Mononuclear cell (primary cell): ENCODE results near the gene ZGLP1. TPM values are rescaled to one million over a fixed set of nuclear protein-coding genes. Genes with fewer than 3 reads are reported as not detected.
"Not testable (repeated sequence)": the region's sequence is repeated elsewhere in the genome, so short reads cannot be mapped to it uniquely, and the experiment has no call there.

Experiments
- H3K27me3 ChIP-seq: 2 replicates; pipeline ENCODE4 v1.6.0; 2011; ENCODE audit warnings: low read length, control low read depth; ENCODE audit not compliant: insufficient read depth
- H3K4me1 ChIP-seq: 2 replicates; pipeline ENCODE4 v1.5.1; 2011; ENCODE audit warnings: mild to moderate bottlenecking, low read length, control low read depth; ENCODE audit not compliant: insufficient read depth
- H3K4me3 ChIP-seq: 2 replicates; pipeline ENCODE4 v1.5.1; 2011; ENCODE audit warnings: mild to moderate bottlenecking, low read length, moderate library complexity
- H3K9me3 ChIP-seq: 2 replicates; pipeline ENCODE4 v1.5.1; 2011; ENCODE audit warnings: low read depth, mild to moderate bottlenecking, control low read depth, low read length
- total RNA-seq: library from RNA; depleted of rRNA; stranded (reverse); fragments of >200 nt; gene quantifications from one replicate; pipeline ENCODE4 v1.2.3, GENCODE V29; 2012

The ZGLP1 gene
- total RNA-seq, 1 donor = 1.6 TPM

DNA sequence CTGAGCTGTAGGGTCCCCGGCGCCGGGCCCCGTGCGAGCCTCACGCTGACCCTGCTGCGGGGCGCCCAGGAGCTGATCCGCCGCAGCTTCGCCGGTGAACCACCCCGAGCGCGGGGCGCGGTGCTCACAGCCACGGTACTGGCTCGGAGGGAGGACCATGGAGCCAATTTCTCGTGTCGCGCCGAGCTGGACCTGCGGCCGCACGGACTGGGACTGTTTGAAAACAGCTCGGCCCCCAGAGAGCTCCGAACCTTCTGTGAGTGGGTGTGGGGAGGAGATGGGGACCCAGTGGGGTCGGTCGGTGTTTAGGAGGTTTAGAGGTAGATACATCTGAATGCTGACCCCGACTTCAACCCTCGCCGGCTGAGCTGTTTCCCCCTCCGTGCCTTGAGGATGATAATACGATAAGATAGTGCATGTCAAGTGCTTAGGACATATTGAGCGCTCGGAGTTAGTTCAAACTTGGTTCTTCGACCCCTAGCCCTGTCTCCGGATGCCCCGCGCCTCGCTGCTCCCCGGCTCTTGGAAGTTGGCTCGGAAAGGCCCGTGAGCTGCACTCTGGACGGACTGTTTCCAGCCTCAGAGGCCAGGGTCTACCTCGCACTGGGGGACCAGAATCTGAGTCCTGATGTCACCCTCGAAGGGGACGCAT, 17.9 kb downstream of the ZGLP1 start:
- no peak overlapping the region for H3K4me3 ChIP-seq
- no peaks in the 10 kb centered on the region for H3K9me3 ChIP-seq
- H3K4me1 ChIP-seq = peaks cover 93% of the 10 kb centered on the region
- peaks cover 84% of the 10 kb centered on the region for H3K27me3 ChIP-seq

DNA sequence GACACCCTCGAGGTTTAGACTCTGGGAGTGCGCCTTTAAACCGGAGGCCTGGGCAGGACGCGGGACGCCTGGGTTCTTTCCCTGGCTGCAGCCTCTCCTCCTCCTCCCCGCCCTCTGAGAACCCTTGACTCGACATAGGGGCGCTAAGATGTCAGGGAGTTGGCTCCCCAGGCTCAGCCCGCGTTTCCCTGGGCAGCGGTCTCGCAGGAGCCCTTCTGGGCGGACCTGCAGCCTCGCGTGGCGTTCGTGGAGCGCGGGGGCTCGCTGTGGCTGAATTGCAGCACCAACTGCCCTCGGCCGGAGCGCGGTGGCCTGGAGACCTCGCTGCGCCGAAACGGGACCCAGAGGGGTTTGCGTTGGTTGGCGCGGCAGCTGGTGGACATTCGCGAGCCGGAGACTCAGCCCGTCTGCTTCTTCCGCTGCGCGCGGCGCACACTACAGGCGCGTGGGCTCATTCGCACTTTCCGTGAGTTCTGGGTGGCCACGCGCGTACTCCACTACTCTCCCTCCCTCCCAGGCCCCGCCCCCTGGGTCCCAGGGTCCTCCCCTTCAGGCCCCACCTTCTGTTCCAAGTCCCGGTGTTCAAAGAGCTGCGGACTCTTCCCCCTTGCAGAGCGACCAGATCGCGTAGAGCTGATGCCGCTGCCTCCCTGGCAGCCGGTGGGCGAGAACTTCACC, 18.6 kb downstream of the ZGLP1 start:
- Histone ChIP-seq H3K9me3 (no peaks in the 10 kb centered on the region), H3K27me3 (peaks cover 82% of the 10 kb centered on the region), H3K4me1 (peaks cover 96% of the 10 kb centered on the region), H3K4me3 (no peak overlapping the region)

DNA sequence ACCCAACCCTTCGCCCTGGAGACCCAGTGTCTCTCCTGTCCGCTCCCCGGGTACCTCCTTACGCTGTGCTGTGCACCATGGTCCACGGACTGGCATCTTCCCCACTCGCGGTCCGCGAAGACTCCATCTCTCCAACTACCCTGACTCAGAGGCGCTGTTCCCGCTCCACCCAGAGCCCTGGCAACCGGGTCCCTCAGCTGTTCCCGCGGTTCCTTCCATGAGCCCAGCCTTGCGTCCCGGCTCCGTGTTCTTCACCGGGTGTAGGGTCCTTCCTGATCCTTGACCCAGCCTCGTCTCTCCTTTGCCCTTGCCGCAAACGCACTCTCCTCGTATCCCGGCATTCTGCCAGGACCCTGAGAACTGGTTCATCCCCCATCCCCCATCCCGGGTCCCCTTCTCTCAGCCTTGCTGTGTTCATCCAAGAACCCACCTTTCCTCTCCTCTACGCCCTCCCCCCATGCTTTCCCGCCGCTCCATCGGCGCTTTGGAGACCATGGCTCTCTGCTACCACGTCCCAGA, 19.2 kb downstream of the ZGLP1 start:
- Histone ChIP-seq H3K9me3 (no peaks in the 10 kb centered on the region), H3K4me3 (no peak overlapping the region), H3K4me1 (peaks cover 96% of the 10 kb centered on the region), H3K27me3 (peaks cover 79% of the 10 kb centered on the region)

DNA sequence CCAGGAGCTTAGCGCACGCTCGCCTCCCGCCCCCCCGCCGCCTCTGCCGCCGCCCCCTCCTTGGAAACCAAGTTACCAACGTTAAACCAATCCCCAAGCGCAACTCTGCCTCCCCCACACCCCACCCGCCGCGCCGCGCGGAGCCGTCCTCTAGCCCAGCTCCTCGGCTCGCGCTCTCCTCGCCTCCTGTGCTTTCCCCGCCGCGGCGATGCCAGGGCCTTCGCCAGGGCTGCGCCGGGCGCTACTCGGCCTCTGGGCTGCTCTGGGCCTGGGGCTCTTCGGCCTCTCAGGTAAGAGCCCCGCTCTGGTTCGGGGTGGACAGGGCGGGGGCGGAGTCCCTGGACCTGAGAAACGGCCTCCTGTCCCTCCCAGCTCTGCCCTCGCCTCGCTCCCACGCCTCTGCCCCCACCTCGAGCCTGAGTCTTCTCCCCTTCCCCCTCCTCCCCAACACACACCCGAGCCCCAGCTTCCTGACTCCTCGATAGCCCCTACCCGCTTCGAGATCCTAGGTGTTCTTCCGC, 19.7 kb downstream of the ZGLP1 start, which contains the start of gene ICAM5:
ICAM5 (plus strand) TSS at position 117 of the 521 bp plus-strand sequence; CDS start at position 209, 92 bp downstream.
- Histone ChIP-seq H3K4me1 (peaks cover 95% of the 10 kb centered on the region), H3K9me3 (no peaks in the 10 kb centered on the region), H3K4me3 (no peak within 1 kb of the TSS), H3K27me3 (peaks cover 74% of the 10 kb centered on the region)

DNA sequence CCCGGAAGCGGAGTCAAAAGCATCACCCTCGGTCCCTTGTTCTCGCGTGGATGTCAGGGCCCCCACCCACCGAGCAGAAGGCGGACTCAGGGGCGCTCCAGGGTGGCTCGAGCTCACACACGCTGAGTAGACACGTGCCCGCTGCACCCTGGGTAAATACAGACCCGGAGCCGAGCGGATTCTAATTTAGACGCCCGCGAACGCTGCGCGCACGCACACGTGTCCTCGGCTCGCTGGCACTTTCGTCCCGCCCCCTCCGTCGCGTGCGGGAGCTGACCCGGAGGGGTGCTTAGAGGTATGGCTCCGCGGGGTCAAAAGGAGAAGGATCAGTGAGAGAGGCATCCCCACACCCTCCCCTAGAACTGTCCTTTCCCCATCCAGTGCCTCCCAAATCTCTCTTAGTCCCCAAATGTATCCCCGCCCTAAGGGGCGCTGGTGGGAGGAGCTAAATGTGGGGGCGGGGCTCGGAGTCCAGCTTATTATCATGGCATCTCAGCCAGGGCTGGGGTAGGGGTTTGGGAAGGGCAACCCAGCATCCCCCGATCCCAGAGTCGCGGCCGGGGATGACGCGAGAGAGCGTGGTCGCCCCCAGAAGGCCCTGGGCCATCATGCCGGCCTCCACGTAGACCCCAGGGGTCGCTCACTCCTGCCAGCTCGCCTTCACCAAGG, 20.3 kb downstream of the ZGLP1 start:
- no peak overlapping the region for H3K4me3 ChIP-seq
- peaks cover 68% of the 10 kb centered on the region for H3K27me3 ChIP-seq
- peaks cover 89% of the 10 kb centered on the region for H3K4me1 ChIP-seq
- H3K9me3 ChIP-seq = no peaks in the 10 kb centered on the region

DNA sequence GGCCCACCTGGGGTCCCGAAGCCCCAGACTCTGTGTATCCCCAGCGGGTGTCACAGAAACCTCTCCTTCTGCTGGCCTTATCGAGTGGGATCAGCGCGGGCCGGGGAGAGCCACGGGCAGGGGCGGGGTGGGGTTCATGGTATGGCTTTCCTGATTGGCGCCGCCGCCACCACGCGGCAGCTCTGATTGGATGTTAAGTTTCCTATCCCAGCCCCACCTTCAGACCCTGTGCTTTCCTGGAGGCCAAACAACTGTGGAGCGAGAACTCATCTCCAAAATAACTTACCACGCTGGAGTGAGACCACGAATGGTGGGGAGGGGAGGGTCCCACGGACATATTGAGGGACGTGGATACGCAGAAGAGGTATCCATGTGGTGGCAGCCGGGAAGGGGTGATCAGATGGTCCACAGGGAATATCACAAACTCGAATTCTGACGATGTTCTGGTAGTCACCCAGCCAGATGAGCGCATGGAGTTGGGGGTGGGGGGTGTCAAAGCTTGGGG, 20.9 kb downstream of the ZGLP1 start:
- Histone ChIP-seq H3K4me3 (no peak overlapping the region), H3K27me3 (peaks cover 62% of the 10 kb centered on the region), H3K4me1 (peaks cover 87% of the 10 kb centered on the region), H3K9me3 (no peaks in the 10 kb centered on the region)

DNA sequence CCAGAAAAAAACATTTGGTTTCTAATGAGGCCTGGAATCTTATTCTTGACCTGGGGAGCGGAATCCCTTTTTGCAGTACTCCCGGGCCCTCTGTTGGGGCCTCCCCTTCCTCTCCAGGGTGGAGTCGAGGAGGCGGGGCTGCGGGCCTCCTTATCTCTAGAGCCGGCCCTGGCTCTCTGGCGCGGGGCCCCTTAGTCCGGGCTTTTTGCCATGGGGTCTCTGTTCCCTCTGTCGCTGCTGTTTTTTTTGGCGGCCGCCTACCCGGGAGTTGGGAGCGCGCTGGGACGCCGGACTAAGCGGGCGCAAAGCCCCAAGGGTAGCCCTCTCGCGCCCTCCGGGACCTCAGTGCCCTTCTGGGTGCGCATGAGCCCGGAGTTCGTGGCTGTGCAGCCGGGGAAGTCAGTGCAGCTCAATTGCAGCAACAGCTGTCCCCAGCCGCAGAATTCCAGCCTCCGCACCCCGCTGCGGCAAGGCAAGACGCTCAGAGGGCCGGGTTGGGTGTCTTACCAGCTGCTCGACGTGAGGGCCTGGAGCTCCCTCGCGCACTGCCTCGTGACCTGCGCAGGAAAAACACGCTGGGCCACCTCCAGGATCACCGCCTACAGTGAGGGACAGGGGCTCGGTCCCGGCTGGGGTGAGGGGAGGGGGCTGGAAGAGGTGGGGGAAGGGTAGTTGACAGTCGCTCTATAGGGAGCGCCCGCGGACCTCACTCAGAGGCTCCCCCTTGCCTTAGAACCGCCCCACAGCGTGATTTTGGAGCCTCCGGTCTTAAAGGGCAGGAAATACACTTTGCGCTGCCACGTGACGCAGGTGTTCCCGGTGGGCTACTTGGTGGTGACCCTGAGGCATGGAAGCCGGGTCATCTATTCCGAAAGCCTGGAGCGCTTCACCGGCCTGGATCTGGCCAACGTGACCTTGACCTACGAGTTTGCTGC, 22.5 kb downstream of the ZGLP1 start, which contains the start of gene ICAM4:
ICAM4 (plus strand) TSS at position 153 of the 935 bp plus-strand sequence; CDS start at position 211, 58 bp downstream.
- no peak within 1 kb of the TSS for H3K4me3 ChIP-seq
- H3K9me3 ChIP-seq = no peaks in the 10 kb centered on the region
- peaks cover 46% of the 10 kb centered on the region for H3K27me3 ChIP-seq
- peaks cover 71% of the 10 kb centered on the region for H3K4me1 ChIP-seq

DNA sequence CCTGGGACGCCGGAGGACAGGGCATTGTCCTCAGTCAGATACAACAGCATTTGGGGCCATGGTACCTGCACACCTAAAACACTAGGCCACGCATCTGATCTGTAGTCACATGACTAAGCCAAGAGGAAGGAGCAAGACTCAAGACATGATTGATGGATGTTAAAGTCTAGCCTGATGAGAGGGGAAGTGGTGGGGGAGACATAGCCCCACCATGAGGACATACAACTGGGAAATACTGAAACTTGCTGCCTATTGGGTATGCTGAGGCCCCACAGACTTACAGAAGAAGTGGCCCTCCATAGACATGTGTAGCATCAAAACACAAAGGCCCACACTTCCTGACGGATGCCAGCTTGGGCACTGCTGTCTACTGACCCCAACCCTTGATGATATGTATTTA, 24.2 kb downstream of the ZGLP1 start:
- Histone ChIP-seq H3K4me3 (no peak overlapping the region), H3K27me3 (peaks cover 29% of the 10 kb centered on the region), H3K4me1 (peaks cover 54% of the 10 kb centered on the region), H3K9me3 (no peaks in the 10 kb centered on the region)

DNA sequence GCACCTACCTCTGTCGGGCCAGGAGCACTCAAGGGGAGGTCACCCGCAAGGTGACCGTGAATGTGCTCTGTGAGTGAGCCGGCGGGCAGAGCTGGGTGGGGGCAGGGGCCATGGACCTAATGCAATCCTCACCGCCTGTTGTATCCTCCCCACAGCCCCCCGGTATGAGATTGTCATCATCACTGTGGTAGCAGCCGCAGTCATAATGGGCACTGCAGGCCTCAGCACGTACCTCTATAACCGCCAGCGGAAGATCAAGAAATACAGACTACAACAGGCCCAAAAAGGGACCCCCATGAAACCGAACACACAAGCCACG, 24.7 kb downstream of the ZGLP1 start:
- peaks cover 49% of the 10 kb centered on the region for H3K4me1 ChIP-seq
- peaks cover 25% of the 10 kb centered on the region for H3K27me3 ChIP-seq
- H3K4me3 ChIP-seq = no peak overlapping the region
- no peaks in the 10 kb centered on the region for H3K9me3 ChIP-seq

DNA sequence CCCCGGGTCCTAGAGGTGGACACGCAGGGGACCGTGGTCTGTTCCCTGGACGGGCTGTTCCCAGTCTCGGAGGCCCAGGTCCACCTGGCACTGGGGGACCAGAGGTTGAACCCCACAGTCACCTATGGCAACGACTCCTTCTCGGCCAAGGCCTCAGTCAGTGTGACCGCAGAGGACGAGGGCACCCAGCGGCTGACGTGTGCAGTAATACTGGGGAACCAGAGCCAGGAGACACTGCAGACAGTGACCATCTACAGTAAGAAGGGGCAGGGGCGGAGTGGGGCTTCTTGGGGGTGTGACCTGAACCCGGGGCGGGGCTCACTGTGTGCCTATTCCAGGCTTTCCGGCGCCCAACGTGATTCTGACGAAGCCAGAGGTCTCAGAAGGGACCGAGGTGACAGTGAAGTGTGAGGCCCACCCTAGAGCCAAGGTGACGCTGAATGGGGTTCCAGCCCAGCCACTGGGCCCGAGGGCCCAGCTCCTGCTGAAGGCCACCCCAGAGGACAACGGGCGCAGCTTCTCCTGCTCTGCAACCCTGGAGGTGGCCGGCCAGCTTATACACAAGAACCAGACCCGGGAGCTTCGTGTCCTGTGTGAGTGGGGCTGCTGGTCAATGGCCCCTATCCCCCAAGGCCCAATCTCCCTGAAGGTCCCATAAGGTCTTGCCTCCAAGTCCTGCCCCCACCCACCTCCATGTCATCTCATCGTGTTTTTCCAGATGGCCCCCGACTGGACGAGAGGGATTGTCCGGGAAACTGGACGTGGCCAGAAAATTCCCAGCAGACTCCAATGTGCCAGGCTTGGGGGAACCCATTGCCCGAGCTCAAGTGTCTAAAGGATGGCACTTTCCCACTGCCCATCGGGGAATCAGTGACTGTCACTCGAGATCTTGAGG, 25.3 kb downstream of the ZGLP1 start:
- Histone ChIP-seq H3K4me1 (peaks cover 49% of the 10 kb centered on the region), H3K27me3 (peaks cover 20% of the 10 kb centered on the region), H3K4me3 (no peak overlapping the region), H3K9me3 (no peaks in the 10 kb centered on the region)

DNA sequence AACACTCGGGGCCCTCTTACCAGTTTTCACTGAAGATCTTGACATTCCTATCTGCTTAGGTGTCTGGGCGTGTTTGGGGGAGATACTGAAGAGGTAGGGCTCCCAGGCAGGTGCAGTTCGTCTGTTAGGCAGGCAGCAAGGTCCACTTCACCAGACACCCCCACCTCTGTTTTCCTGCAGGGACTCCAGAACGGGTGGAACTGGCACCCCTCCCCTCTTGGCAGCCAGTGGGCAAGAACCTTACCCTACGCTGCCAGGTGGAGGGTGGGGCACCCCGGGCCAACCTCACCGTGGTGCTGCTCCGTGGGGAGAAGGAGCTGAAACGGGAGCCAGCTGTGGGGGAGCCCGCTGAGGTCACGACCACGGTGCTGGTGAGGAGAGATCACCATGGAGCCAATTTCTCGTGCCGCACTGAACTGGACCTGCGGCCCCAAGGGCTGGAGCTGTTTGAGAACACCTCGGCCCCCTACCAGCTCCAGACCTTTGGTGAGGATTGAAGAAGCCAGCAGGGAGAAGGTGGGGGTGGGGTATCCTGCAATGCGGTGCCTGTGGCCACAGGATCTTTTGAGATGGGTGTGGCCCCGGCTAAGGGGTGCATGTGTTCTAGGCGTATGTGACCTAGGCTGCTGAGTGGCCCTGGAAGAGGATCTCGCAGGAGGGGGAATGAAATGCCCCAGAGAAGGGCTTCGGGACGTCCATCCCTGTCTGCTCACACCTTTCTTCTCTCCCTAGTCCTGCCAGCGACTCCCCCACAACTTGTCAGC, 26.1 kb downstream of the ZGLP1 start:
- H3K4me1 ChIP-seq = peaks cover 42% of the 10 kb centered on the region
- peaks cover 11% of the 10 kb centered on the region for H3K27me3 ChIP-seq
- H3K9me3 ChIP-seq = no peaks in the 10 kb centered on the region
- no peak overlapping the region for H3K4me3 ChIP-seq

DNA sequence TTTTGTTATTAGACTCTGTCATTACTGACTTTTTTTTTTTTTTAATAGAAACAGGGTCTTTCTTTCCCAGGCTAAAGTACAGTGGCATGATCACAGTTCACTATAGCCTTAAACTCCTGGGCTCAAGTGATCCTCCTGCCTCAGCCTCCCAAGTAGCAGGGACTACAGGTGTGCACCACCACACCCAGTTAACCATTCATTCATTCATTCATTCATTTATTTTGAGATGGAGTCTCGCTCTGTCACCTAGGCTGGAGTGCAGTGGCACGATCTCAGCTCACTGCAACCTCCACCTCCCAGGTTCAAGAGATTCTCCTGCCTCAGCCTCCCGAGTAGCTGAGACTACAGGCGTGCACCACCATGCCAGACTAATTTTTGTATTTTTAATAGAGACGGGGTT, 27.6 kb downstream of the ZGLP1 start:
- H3K4me1 ChIP-seq = peaks cover 27% of the 10 kb centered on the region
- H3K4me3 ChIP-seq = not testable (repeated sequence)

More for the DNA sequence above, 27.6 kb downstream of the ZGLP1 start:
- H3K27me3 ChIP-seq, H3K9me3 ChIP-seq: not testable (repeated sequence)
